Measurements from ENCODE around the gene FLRT3.

DNA sequence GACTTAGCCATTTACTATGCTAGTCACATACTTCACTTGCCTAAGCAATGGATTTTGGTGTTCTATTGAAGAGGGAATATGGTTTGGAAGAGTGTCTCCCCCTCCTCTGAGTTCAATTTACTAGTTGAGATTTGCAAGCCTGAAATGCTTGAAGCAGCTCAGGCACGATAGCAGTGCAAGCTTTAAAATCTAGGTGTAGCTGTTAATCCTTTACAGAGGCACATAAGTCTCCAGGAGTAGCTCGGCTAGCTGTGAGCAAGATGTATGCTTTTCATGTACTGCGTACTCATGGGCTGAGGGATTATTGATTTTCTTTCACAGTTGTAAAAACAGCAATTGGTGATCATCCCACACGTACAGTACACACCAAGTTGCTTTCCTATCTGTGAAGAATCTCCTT is 726 bp downstream of the FLRT3 start:
- TF ChIP-seq, protein P1, sequence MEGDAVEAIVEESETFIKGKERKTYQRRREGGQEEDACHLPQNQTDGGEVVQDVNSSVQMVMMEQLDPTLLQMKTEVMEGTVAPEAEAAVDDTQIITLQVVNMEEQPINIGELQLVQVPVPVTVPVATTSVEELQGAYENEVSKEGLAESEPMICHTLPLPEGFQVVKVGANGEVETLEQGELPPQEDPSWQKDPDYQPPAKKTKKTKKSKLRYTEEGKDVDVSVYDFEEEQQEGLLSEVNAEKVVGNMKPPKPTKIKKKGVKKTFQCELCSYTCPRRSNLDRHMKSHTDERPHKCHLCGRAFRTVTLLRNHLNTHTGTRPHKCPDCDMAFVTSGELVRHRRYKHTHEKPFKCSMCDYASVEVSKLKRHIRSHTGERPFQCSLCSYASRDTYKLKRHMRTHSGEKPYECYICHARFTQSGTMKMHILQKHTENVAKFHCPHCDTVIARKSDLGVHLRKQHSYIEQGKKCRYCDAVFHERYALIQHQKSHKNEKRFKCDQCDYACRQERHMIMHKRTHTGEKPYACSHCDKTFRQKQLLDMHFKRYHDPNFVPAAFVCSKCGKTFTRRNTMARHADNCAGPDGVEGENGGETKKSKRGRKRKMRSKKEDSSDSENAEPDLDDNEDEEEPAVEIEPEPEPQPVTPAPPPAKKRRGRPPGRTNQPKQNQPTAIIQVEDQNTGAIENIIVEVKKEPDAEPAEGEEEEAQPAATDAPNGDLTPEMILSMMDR (IDR thresholded peaks at IDR 0.05; ENCODE audit: low read depth, low read length, missing input control), result no peak
- TF ChIP-seq TAF1 (conservative IDR thresholded peaks at IDR 0.05) (no peak), ZBTB33 (IDR thresholded peaks at IDR 0.05) (no peak), HNF4A (conservative IDR thresholded peaks at IDR 0.05) (no peak)
- TF ChIP-seq, protein P2, sequence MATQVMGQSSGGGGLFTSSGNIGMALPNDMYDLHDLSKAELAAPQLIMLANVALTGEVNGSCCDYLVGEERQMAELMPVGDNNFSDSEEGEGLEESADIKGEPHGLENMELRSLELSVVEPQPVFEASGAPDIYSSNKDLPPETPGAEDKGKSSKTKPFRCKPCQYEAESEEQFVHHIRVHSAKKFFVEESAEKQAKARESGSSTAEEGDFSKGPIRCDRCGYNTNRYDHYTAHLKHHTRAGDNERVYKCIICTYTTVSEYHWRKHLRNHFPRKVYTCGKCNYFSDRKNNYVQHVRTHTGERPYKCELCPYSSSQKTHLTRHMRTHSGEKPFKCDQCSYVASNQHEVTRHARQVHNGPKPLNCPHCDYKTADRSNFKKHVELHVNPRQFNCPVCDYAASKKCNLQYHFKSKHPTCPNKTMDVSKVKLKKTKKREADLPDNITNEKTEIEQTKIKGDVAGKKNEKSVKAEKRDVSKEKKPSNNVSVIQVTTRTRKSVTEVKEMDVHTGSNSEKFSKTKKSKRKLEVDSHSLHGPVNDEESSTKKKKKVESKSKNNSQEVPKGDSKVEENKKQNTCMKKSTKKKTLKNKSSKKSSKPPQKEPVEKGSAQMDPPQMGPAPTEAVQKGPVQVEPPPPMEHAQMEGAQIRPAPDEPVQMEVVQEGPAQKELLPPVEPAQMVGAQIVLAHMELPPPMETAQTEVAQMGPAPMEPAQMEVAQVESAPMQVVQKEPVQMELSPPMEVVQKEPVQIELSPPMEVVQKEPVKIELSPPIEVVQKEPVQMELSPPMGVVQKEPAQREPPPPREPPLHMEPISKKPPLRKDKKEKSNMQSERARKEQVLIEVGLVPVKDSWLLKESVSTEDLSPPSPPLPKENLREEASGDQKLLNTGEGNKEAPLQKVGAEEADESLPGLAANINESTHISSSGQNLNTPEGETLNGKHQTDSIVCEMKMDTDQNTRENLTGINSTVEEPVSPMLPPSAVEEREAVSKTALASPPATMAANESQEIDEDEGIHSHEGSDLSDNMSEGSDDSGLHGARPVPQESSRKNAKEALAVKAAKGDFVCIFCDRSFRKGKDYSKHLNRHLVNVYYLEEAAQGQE (IDR thresholded peaks at IDR 0.05), result no peak

Measured in liver (tissue), 3 donors.